Liver (tissue), 9 donors: ENCODE results near the gene MRAP. TPM values are rescaled to one million over a fixed set of nuclear protein-coding genes. Genes with fewer than 3 reads are reported as not detected.

Experiments used
- DNase-seq: peaks from one replicate; pipeline ENCODE4 v3.0.0-alpha.2; 2017; ENCODE audit warnings: low spot score
- H3K27ac ChIP-seq, 2 donors: one replicate each; pipeline ENCODE4 v1.7.0; 2013; ENCODE audit warnings: inconsistent platforms in 2 of 2, low read length in 2 of 2, control low read depth in 1 of 2, low read depth in 1 of 2, mild to moderate bottlenecking in 1 of 2
- H3K27me3 ChIP-seq, 4 donors: one replicate each; pipeline versions ENCODE4 v1.6.1 to v1.7.0; 2013; ENCODE audit warnings: low read length in 3 of 4, inconsistent platforms in 1 of 4, mild to moderate bottlenecking in 1 of 4, moderate library complexity in 1 of 4; ENCODE audit not compliant: control insufficient read depth in 4 of 4, insufficient read depth in 4 of 4
- H3K36me3 ChIP-seq, 4 donors: one replicate each; pipeline versions ENCODE4 v1.6.1 to v1.7.0; 2013; ENCODE audit warnings: low read length in 3 of 4, mild to moderate bottlenecking in 3 of 4, low read depth in 1 of 4, moderate library complexity in 1 of 4; ENCODE audit not compliant: control insufficient read depth in 4 of 4, insufficient read depth in 3 of 4
- H3K4me1 ChIP-seq, 4 donors: one replicate each; pipeline versions ENCODE4 v1.6.1 to v1.7.0; 2013; ENCODE audit warnings: low read length in 3 of 4, mild to moderate bottlenecking in 3 of 4, moderate library complexity in 1 of 4; ENCODE audit not compliant: control insufficient read depth in 4 of 4, insufficient read depth in 4 of 4
- H3K4me3 ChIP-seq, 3 donors: one replicate each; pipeline versions ENCODE4 v1.6.1 to v1.7.0; 2013; ENCODE audit warnings: low read length in 3 of 3, control low read depth in 1 of 3, low read depth in 1 of 3, mild to moderate bottlenecking in 1 of 3
- H3K9ac ChIP-seq, 2 donors: one replicate each; pipeline ENCODE4 v1.7.0; 2013; ENCODE audit warnings: low read length in 2 of 2, mild to moderate bottlenecking in 2 of 2, moderate library complexity in 2 of 2, control low read depth in 1 of 2, low read depth in 1 of 2
- H3K9me3 ChIP-seq, 4 donors: one replicate each; pipeline versions ENCODE4 v1.6.1 to v1.7.0; 2013; ENCODE audit warnings: low read length in 3 of 4; ENCODE audit not compliant: control insufficient read depth in 4 of 4
- EGR1 ChIP-seq, 2 donors: IDR thresholded peaks; 2 replicates each; pipeline ENCODE4 v1.6.1; 2016 to 2018; ENCODE audit warnings: antibody characterized with exemption in 2 of 2, low read depth in 2 of 2
- FOXA1 ChIP-seq: IDR thresholded peaks from 2 replicates; pipeline ENCODE4 v1.6.1; 2016; ENCODE audit warnings: antibody characterized with exemption
- FOXA2 ChIP-seq: IDR thresholded peaks from 2 replicates; pipeline ENCODE4 v1.6.1; 2016; ENCODE audit warnings: antibody characterized with exemption
- GABPA ChIP-seq, 2 donors: IDR thresholded peaks in 1 of 2; conservative IDR thresholded peaks in 1 of 2; 2 replicates each; pipeline ENCODE4 v1.6.1; 2016; ENCODE audit warnings: antibody characterized with exemption in 2 of 2, mild to moderate bottlenecking in 1 of 2, moderate library complexity in 1 of 2
- HNF4A ChIP-seq, 2 donors: conservative IDR thresholded peaks; 2 replicates each; pipeline ENCODE4 v1.6.1; 2016; ENCODE audit warnings: antibody characterized with exemption in 2 of 2, mild to moderate bottlenecking in 2 of 2
- HNF4G ChIP-seq: IDR thresholded peaks from 2 replicates; pipeline ENCODE4 v1.6.1; 2016; ENCODE audit warnings: antibody characterized with exemption
- MAX ChIP-seq: IDR thresholded peaks from 2 replicates; pipeline ENCODE4 v1.6.1; 2016; ENCODE audit warnings: antibody characterized with exemption
- NR2F2 ChIP-seq: IDR thresholded peaks from 2 replicates; pipeline ENCODE4 v1.6.1; 2016; ENCODE audit warnings: antibody characterized with exemption
- RAD21 ChIP-seq, 2 donors: IDR thresholded peaks; 2 replicates each; pipeline ENCODE4 v1.6.1; 2016; ENCODE audit warnings: antibody characterized with exemption in 2 of 2, mild to moderate bottlenecking in 2 of 2
- REST ChIP-seq: IDR thresholded peaks from 2 replicates; pipeline ENCODE4 v1.6.1; 2016; ENCODE audit warnings: antibody characterized with exemption, mild to moderate bottlenecking
- RXRA ChIP-seq, 2 donors: IDR thresholded peaks; 2 replicates each; pipeline ENCODE4 v1.6.1; 2017 to 2018; ENCODE audit warnings: antibody characterized with exemption in 2 of 2, mild to moderate bottlenecking in 1 of 2
- SP1 ChIP-seq: IDR thresholded peaks from 2 replicates; pipeline ENCODE4 v1.6.1; 2018; ENCODE audit warnings: antibody characterized with exemption, mild to moderate bottlenecking
- TAF1 ChIP-seq: conservative IDR thresholded peaks from 2 replicates; pipeline ENCODE4 v1.6.1; 2016; ENCODE audit warnings: antibody characterized with exemption, mild to moderate bottlenecking
- YY1 ChIP-seq: IDR thresholded peaks from 2 replicates; pipeline ENCODE4 v1.6.1; 2016; ENCODE audit warnings: antibody characterized with exemption, mild to moderate bottlenecking
- ZBTB33 ChIP-seq: IDR thresholded peaks from 2 replicates; pipeline ENCODE4 v1.6.1; 2016; ENCODE audit warnings: antibody characterized with exemption
- WGBS: extraction: QIAGEN DNeasy Blood & Tissue Kit; methylation state at CpG from one replicate; pipeline ENCODE4 v1.1.7; 2013; 5-methylcytosine and 5-hydroxymethylcytosine counted together
- polyA plus RNA-seq, 2 donors: library from polyadenylated mRNA; stranded (reverse) in 1 of 2; unstranded in 1 of 2; fragments of 200-250 nt in 1 of 2; fragments of >200 nt in 1 of 2; fragmentation: Nextera tagmentation in 1 of 2; extraction: Ambion mirVana in 1 of 2; gene quantifications; one replicate each; pipeline versions ENCODE4 v1.2.1 to v1.2.3, GENCODE V29; 2013 to 2015
- total RNA-seq, 2 donors: library from RNA; depleted of rRNA; stranded (reverse); fragments of >200 nt; gene quantifications; one replicate each; pipeline ENCODE4 v1.2.3, GENCODE V29; 2014
- TF ChIP-seq, protein P1 (sequence below): fragments of 150-350 bp; IDR thresholded peaks from 2 replicates; pipeline ENCODE4 v1.5.1; 2017; ENCODE audit warnings: improper control_type of control experiment, low read depth, low read length; ENCODE audit not compliant: missing input control
- donor health status: healthy.
- donor health status: healthy.
- donor health status: healthy.
- donor health status: healthy.
- donor health status: healthy.

Gene MRAP
- total and polyA plus RNA-seq, 4 donors = 0.17 to 0.79 TPM; not detected in 2

DNA sequence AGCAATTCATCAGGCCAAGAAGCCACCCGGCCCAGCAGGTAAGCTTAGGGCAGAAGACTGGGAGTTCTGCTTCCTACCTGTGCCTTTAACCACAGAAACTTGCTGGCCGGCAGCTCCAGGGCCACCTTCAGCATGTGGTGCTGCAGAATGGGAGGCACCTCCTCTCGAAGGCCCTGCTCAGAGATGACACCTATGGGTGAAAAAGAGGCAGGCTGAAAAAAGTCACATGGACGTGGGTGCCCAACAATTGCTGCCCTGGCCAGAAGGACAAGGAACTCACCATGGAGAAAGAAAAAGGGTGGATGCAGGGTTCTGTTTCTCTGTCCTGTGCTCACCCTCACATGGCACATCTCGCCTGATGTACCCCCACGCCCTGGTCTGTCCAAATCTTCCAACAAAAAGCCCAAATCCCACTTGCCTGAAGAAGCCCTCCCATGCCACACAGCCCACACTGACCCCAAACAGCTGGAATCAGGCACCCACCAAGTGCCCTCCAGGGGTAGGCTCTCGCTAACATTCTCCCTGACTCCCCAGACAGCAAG is 61.1 kb downstream of the MRAP start:
- Histone ChIP-seq H3K4me1 (no peaks in the 10 kb centered on the region), H3K9me3 (no peaks in the 10 kb centered on the region), H3K4me3 (no peak overlapping the region), H3K27ac (no peak overlapping the region), H3K27me3 (no peaks in the 10 kb centered on the region), H3K9ac (no peak overlapping the region), H3K36me3 (peaks cover 9 to 92% (median 55%) of the 10 kb centered on the region in 4 donors)
- no peak for TF ChIP-seq ZBTB33
- no peak for TF ChIP-seq MAX
- no peak for TF ChIP-seq GABPA (IDR thresholded peaks at IDR 0.05 in 1 of 2, conservative IDR thresholded peaks at IDR 0.05 in 1 of 2)
- no peak for TF ChIP-seq SP1
- TF ChIP-seq FOXA1 = no peak
- no peak for TF ChIP-seq NR2F2
- no peak for TF ChIP-seq RAD21 (IDR thresholded peaks at IDR 0.05)
- TF ChIP-seq, protein P1, sequence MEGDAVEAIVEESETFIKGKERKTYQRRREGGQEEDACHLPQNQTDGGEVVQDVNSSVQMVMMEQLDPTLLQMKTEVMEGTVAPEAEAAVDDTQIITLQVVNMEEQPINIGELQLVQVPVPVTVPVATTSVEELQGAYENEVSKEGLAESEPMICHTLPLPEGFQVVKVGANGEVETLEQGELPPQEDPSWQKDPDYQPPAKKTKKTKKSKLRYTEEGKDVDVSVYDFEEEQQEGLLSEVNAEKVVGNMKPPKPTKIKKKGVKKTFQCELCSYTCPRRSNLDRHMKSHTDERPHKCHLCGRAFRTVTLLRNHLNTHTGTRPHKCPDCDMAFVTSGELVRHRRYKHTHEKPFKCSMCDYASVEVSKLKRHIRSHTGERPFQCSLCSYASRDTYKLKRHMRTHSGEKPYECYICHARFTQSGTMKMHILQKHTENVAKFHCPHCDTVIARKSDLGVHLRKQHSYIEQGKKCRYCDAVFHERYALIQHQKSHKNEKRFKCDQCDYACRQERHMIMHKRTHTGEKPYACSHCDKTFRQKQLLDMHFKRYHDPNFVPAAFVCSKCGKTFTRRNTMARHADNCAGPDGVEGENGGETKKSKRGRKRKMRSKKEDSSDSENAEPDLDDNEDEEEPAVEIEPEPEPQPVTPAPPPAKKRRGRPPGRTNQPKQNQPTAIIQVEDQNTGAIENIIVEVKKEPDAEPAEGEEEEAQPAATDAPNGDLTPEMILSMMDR = no peak
- TF ChIP-seq EGR1 (IDR thresholded peaks at IDR 0.05; ENCODE audit: low read depth in 2 of 2) = no peak
- TF ChIP-seq YY1 = no peak
- no peak for TF ChIP-seq HNF4A (conservative IDR thresholded peaks at IDR 0.05)
- TF ChIP-seq FOXA2 = no peak
- no peak for TF ChIP-seq REST
- DNase-seq = no peak
- 69% methylated on average over 7 of the region's 7 CpGs for WGBS

- WGBS = 91% methylated on average over 5 of the region's 5 CpGs
- DNase-seq = no peak
- peaks cover 8 to 90% (median 54%) of the 10 kb centered on the region in 4 donors for H3K36me3 ChIP-seq
- no peak for TF ChIP-seq FOXA2
- no peak for TF ChIP-seq RAD21 (IDR thresholded peaks at IDR 0.05)
- TF ChIP-seq TAF1 = no peak
- TF ChIP-seq NR2F2 = no peak
- no peak for TF ChIP-seq GABPA (IDR thresholded peaks at IDR 0.05 in 1 of 2, conservative IDR thresholded peaks at IDR 0.05 in 1 of 2)
- TF ChIP-seq HNF4G = no peak
- TF ChIP-seq RXRA (IDR thresholded peaks at IDR 0.05) = no peak
- TF ChIP-seq SP1 = no peak
- no peak for TF ChIP-seq EGR1 (IDR thresholded peaks at IDR 0.05; ENCODE audit: low read depth in 2 of 2)
- no peaks in the 10 kb centered on the region for H3K4me1 ChIP-seq
- no peak overlapping the region for H3K4me3 ChIP-seq
- no peaks in the 10 kb centered on the region for H3K9me3 ChIP-seq
- no peaks in the 10 kb centered on the region for H3K27me3 ChIP-seq
- H3K9ac ChIP-seq = no peak overlapping the region
- H3K27ac ChIP-seq = no peak overlapping the region
Measured at GRCh38 chr21:32360401-32360975, 61.8 kb downstream of the MRAP start.

Other genes starting within 250 kb of the MRAP start
- 10 to 100 TPM in 1 of 2 donors, 1 to 10 TPM in 1; 1.1 to 10.1 TPM for gene MIS18A, start 19.8 kb upstream of the MRAP start, total RNA-seq
- 1 to 10 TPM; 2.4 to 2.8 TPM for gene MIS18A, start 19.8 kb upstream of the MRAP start, polyA plus RNA-seq
- gene URB1, start 94.2 kb downstream of the MRAP start, total RNA-seq = 10 to 100 TPM in 1 of 2 donors, 1 to 10 TPM in 1; 9.6 to 14.5 TPM
- 1 to 10 TPM; 2.8 to 4.6 TPM for gene URB1, start 94.2 kb downstream of the MRAP start, polyA plus RNA-seq
- 1 to 10 TPM in 1 of 2 donors, under 1 TPM in 1; 0.47 to 3.3 TPM for gene EVA1C, start 113.9 kb downstream of the MRAP start, total RNA-seq
- 1 to 10 TPM; 1.8 to 3.1 TPM for gene EVA1C, start 113.9 kb downstream of the MRAP start, polyA plus RNA-seq